GM18511 (cell line): ENCODE data around the gene AK4.
"Not testable (repeated sequence)": the region's sequence is repeated elsewhere in the genome, so short reads cannot be mapped to it uniquely, and the experiment has no call there.

Source experiments
- ATAC-seq: cut with Tn5 transposase; IDR thresholded peaks from one replicate; pipeline ENCODE4 v1.9.1; 2021; ENCODE audit warnings: mild to moderate bottlenecking, moderate library complexity; ENCODE audit not compliant: unreplicated experiment

The AK4 gene

DNA sequence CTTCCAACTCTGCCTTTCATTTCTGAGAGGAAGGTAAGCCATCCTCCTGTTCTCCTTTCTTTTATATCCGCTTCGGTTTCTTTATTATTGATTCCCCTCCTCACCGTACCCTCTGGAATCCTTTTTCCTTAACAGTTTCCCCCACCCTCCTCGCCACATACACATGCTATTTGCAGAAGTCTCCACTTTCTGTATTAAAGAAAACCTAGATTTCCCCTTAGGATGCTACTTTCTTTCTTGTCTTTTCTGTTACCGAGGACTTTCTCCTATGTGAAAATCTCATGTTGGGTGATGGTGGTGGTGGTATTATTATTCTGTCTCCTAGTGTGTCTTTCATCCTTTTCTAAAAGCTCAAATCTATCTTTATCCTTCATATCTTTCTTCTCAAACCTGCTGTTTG, 62.3 kb downstream of the AK4 start:
- ATAC-seq = no peak

DNA sequence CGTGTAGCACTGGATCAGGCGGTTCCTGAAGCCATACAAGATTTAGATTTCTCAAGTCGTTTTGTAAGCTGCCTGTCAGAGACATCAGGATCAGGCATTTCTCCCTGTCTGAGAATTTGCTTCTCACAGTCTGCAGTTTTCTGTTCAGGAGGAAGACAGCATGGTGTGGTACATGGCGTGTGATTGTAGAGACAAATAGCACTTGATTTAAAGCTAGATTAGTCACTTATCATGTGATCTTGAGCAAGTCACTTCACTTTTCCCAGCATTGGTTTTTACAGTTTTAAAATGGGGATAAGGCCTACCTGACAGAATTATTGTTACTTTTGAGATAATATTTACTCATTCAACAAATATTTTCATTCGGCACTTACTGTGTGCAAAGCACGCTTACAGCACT, 63.3 kb downstream of the AK4 start:
- no peak for ATAC-seq

DNA sequence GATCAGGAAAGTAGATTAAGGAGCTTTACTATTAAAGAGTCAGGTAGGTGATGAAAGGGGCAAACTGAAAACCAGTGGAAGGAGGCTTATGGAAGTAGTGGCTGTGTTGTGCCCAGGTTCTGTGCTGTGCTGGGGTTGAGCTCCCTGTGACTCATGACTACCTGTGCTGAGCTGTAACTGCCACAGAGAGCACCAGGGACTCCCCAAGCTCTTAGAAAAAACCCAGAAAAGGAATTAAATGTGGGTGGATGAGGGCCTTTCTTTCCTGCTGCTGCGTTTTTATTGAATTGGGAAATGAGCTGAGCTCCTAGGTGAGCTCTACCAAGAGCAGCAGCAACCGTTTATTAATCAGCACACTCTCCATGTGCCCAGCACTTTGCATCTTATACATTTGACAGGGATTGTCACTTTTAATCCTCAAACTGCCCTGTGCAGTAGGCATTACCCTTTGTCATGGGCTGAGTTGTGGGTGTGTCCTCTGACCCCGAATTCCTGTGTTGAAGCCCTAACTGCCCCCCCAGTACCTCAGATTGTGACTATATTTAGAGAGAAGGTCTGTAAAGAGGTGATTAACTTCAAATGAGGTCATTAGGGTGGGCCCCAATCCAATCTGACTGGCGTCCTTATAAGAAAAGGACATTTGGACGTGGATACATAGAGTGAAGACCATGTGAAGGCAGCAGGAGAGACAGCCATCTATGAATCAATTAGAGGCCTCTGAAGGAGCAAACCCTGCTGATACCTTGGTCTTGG, 65.4 kb downstream of the AK4 start:
- ATAC-seq = no peak

DNA sequence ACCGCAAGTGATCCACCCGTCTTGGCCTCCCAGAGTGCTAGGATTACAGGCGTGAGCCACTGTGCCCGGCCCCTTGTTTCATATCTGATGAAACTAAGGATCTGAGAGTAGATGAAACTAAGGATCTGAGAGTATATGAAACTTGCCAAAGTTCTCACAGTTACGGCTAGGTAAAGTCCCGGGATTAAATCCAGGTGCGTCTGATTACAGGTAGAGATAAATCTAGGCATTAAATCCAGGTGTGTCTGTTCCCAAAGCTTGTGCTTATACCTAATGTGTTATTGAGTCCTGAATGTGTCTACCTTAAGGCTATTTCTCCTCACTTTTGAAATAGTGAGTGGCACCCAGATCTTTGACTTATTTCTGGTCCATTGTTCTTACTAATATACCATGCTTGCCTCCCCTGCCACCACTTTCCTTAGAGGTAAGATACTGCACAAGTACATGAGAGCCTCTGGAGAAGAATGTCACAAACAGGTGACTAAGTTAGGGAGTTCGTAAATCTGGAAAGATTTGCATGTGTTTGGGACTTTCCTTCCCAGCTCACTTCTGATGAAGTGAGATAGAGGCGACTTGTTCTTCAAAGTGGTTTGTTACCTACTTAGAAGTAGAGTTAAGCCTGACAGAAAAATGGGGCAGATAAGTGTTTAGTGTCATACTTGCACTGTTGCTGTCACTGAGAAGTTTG, 66.5 kb downstream of the AK4 start:
- no peak for ATAC-seq

DNA sequence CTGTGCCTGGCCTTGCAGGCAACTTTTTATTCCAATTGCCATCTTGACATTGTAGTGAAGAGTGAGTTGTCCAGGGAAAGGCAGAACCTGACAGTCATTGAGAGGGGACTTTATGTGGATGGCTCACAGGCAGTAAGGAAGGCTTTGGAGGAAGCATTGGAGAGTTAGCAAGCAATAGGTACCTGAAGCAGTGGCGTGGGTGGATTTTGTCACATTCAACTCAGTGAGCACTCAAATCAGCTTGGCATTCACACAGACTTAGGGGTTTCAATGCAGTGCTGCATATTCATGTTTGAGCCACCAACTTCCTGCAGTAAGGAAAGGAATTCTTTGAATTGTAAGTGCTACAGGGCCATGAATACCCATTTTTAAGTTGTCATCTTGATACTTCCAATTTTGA, 69.0 kb downstream of the AK4 start:
- ATAC-seq = no peak

DNA sequence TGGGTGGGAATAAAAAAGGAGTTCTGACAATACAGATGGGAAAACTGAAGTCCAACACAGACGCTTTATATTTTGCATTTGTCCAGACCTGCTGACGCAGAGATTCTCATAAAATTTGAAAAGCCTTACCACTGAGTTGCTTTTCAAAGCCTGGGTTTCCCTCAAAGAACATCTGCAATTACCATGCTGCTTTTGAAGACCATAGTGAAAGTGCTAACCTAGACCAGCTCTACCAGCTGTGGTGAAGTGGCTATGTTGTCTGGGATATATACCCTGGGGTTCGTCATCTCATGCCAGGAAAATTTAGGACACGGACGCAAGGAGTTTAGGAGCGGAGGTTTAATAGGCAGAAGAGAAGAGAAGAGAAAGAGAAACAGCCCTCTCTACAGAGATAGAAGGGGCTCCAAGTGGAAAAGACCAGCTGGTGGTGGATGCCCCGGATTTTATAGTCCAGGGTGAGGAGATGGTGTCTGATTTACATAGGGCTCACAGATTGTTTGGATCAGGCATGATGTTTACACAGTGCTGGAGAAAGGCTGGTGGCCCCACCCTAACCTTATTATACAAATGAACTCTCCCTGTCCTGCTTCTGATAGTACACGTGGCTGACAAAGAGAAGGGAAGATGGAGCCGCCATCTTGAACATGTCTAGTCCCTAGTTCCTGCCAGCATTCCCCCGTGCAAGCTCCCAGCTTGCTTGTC, 73.8 kb downstream of the AK4 start:
- no peak for ATAC-seq

DNA sequence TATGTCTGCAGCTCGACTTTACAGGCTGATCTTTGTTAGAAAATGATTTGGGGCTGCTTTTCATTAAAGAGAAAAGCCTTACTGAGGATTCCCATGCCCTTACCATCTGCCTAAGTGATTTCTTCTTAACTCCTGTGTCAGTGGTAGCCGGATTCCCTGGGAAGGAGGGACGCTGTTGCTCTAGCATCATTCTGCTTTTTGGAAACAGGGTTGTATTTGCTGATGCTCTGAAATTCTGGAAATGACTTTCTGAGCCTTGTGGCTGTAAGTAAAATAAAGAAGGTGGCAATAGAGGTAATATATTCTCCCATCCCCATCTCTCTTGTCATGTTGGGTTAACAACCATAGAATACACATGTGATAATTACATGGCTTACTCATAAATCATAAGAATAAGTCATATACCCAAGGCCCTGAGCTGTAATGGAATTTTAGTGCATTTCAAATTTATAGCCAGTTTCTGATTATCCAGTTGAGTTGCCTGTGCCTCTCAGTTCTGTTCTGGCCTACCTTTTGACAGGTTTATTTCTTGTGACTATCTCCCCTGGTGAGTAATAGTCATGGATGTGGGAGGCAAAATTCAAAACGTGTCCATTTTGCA, 74.4 kb downstream of the AK4 start:
- ATAC-seq = no peak

DNA sequence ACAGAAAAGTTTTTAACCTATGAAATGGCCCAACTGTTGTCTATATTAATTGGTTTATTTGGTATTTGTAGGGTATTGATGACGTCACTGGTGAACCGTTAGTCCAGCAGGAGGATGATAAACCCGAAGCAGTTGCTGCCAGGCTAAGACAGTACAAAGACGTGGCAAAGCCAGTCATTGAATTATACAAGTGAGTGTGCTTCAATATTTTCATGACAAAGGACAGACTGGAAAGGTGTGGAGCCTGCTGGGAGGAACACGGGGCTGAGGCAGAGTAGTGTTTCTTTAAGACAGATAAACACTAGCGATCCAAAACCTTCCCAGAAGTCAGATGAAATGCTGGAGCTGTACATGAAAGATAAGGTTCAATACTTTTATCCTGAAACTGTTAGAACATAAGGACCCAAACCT, 76.7 kb downstream of the AK4 start:
- no peak for ATAC-seq

DNA sequence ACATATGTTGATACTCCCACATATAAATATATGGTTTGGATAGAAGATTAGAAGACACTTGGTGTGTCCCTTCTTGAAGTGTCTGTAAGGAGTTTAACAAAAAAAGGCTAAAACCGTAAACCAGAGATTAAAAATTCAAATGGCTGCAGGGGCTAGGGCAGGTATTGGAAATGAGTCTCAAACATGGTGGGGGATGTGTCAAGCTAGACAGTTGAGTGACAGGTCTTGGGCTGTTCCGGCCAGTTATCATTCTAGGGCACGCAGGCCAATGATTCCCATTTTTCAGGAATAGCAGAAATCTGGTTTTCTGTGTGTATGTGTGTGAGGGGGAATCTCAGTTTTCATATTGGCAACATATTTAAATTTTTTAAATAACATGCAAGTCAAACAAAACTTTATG, 77.2 kb downstream of the AK4 start:
- ATAC-seq = no peak

DNA sequence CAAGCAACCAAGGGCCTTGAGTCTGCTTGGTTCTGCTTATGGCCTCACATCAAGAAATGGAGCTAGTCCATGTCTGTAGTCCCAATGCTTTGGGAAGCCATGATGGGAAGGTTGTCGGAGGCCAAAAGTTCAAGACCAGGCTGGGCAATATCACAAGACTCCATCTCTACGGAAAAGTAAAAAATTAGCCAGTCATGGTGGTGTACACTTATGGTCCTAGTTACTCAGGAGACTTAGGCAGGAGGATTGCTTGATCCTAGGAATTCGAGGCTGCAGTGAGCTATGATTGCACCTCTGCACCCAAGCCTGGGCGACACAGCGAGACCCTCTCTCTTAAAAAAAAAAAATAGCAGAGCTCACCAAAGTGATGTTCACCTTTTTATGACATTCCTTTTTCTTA, 81.2 kb downstream of the AK4 start:
- ATAC-seq = no peak

DNA sequence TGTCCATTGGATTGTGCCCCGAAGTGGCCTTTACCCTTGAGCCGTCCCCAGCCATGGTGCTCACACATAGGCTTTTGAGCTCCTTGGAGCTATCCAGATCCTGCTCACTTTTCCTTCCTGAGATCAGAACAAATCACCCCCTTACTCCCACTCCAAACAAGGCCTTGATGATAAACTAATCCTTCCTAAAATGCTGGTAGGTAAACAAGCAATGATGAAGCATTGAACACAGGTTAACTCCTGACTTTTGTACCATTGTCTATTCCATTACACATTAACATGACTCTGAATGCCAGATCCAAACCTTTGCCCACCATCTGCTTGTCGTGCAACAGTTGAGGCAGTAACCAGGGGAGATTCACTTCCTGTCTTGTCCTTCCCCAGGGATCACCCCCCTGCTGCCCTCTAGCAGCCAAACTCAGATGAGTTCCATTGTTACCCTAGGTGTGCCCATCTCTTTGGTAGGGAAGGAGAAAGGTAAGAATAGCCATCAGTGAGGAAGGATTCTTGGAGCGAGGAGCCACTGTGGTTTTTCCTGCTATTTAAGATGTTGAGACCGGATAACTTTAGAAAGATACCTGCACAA, 81.8 kb downstream of the AK4 start:
- no peak for ATAC-seq

DNA sequence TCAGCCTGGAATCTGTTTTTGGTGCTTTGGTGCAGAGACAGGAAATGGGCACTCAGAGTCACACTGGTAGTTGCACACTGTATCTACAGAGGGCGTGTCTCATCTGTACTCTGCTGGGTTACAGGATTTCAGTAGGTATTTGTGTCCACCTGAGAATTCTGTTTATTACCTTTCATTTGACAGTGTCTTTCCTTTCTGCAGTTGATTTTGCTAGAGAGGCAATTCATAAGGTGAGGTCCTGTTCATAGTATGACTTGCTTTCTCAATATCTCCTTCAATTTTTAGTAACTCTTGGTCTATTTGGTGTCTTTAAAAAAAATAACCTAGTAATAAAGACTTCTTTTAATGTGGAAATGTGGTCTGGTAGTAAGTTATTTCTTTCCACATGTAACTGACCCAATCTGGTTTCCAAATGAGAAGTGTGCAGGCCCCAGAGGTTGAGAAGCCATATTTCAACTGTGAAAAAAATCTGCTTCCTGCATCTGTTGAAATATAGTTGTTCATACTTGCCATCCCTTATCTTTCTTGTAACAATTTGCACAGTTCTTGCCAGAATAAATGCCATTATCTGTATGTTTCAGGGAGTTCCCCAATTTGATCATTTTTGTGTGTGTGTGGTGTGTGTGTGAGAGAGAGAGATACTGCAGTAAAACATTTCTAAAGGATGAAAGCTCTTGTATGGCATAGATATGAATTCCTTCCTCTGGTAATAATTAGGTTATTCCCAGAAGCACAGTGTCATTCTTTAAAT, 82.9 kb downstream of the AK4 start:
- ATAC-seq = peak; percentile 82

DNA sequence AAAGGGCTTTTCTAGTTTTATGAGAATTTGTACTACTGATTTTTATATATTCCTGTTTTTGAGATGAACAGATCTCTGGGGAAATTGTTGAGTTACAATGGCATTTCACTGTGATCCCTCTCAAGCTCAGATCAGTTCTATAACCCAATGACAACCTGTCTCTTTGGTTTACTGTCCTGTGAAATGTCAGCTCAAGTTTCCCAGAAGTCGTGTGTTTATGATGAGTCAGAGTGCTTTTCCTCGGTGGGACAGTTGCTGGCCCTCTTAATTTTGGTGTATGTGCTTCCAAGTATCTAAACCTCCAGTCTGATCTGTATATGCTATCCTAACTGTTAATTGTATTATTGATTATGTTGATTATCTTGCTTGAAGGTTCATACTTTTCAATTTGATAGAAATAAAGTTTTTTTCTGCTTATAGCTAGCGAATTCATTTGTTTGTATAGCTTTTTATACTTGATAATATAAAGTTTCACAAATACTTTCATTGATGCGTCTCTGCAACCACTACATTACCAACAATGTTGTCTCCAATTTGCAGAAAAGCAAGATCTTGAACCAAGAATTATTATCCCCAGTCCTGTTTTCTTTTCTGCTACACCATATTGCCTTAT, 83.8 kb downstream of the AK4 start:
- no peak for ATAC-seq

DNA sequence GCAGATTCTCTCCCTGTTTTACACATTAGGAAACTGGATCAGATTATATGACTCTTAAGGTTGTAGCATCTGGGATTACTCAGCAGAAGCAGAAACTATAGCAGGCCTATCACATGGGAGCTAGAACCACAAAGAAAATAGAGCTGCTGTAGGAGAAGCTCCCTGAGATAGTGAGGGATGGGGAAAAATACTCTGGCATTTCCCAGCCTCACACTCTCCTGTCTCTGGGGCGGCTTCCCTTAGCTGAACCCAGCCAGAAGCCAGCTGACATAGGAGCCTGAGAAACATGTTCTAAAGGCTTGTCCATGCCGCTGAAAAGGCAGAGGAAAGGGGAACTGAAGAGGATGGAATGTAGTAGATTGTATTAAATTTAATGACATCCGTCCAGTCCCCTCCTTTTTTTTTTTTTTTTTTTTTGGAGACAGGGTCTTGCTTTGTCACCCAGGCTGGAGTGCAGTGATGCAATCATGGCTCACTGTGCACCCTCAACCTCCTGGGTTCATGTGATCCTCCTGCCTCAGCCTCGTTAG, 84.5 kb downstream of the AK4 start:
- ATAC-seq = no peak

DNA sequence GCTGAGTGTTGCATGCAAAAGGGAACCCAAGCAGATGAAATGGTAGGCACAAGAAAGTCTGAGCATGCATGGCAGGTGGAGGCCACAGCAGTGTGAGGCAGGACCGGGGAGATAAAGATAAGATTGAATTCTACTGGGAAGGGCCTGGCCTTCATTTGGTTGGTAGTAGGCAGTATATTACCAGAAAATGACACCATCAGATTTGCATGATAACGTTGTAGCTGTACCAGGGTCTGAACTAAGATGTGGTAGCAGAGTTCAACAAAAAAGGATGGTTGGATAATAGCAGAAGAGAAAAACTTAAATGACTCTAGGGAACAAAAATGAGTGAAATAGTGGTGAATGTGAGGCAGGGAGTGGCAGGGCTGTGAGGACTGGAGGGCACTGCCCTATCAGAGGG, 85.8 kb downstream of the AK4 start:
- ATAC-seq = no peak

DNA sequence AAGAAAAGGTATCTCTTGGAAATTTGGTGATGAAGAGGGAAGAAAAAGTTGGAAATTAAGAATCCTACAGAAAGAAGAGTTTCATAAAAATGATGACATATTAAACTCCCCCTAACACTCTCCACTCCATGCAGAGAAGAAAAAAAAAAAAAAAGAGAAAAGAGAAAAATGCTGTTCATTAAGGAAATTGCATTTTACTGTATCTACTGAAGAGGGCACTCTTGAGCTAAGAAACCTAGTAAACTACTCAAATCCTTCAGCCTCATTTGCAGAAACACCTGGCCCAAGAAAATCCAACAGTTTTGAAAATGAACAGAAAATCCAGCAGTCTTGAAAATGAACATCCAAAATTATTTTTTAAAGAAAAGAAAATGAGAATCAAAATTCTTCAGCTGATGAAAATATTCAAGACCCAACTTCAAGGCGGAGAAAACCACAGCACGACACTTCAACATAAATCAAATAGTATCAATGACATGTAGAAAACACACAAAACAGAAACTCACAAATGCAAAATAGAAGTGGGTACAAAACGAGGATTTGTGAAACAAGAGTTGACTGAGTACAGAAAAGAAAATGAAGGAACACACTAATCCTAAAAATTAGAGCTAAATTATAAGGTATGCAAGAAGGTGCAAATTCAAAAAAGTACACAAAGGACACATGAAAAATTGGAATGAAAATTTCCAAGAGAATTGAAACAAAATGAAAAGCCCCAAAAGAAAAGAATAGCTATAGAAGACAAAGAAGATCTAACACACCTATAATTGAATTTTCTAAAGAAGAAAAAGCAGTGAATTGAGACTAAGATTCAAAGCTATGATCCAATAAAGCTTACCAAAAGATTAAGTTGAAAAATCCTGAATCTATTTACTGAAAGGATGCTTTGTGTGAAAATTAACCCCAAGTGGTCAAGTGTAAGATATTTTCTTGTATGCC, 88.1 kb downstream of the AK4 start:
- ATAC-seq = no peak

DNA sequence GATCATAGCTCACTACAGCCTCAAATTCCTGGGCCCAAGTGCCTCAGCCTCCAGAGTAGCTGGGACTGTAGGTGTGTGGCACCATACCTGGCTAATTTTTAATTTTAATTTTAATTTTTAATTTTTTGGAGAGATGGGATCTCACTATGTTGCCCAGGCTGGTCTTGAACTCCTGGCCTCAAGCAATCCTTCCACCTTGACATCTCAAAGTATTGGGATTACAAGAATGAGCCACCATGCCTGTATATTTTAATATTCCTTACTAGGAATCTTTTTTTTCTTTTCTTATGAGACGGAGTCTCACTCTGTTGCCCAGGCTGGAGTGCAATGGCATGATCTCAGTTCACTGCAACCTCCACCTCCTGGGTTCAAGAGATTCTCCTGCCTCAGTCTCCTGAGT, 89.1 kb downstream of the AK4 start:
- not testable (repeated sequence) for ATAC-seq

DNA sequence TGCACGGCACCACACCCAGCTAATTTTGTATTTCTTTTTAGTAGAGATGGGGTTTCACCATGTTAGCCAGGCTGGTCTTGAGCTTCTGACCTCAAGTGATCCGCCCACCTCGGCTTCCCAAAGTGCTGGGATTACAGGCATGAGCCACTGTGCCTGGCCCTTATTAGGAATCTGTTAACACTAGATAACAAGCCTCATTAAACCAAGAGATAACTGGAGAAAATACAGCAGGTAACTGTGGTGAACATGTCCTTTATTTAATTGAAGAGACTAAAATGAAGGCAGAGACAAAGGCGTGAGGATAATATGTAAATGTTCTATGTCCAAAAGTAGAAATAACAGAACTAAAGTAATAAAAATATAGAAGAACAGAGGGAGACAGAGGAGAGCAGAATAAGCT, 89.5 kb downstream of the AK4 start:
- no peak for ATAC-seq

DNA sequence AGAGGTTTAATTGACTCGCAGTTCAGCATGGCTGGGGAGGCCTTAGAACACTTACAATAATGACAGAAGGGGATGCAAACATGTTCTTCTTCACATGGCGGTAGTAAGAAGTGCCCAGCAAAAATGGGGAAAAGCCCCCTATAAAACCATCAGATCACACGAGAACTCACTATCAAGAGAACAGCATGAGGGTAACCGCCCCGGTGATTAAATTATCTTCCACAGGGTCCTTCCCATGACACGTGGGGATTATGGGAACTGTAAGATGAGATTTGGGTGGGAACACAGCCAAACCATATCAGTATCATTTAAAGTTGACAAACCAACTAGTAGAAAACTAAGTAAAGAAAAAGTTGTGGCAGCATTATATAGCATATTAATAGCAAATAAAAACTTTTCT, 90.0 kb downstream of the AK4 start:
- no peak for ATAC-seq
